Lung (tissue), 12 donors: ENCODE results near the gene FNBP1L. TPM values are rescaled to one million over a fixed set of nuclear protein-coding genes. Genes with fewer than 3 reads are reported as not detected.

ENCODE experiments used
- ATAC-seq: fragments of 200-7000 bp; cut with Tn5 transposase; one replicate; pipeline ENCODE4 v1.9.1; 2020; ENCODE audit warnings: moderate number of reproducible peaks; ENCODE audit not compliant: insufficient read depth, low FRiP score
- DNase-seq, 3 donors: peaks; one replicate each; pipeline ENCODE4 v3.0.0-alpha.2; 2013 to 2017
- H3K27ac ChIP-seq, 2 donors: one replicate each; pipeline ENCODE4 v1.5.1; 2013; ENCODE audit warnings: mild to moderate bottlenecking in 2 of 2, moderate library complexity in 2 of 2, control low read depth in 1 of 2, inconsistent platforms in 1 of 2, low read depth in 1 of 2, low read length in 1 of 2
- H3K27me3 ChIP-seq, 3 donors: one replicate each; pipeline ENCODE4 v1.5.1; 2013; ENCODE audit warnings: low read length in 2 of 3; ENCODE audit not compliant: control insufficient read depth in 3 of 3, insufficient read depth in 3 of 3
- H3K36me3 ChIP-seq, 4 donors: one replicate each; pipeline ENCODE4 v1.5.1; 2013; ENCODE audit warnings: low read length in 4 of 4, mild to moderate bottlenecking in 1 of 4, moderate library complexity in 1 of 4; ENCODE audit not compliant: control insufficient read depth in 4 of 4, insufficient read depth in 4 of 4
- H3K4me1 ChIP-seq, 5 donors: one replicate each; pipeline ENCODE4 v1.5.1; 2013; ENCODE audit warnings: low read length in 5 of 5, mild to moderate bottlenecking in 2 of 5, moderate library complexity in 1 of 5; ENCODE audit not compliant: control insufficient read depth in 5 of 5, insufficient read depth in 5 of 5
- H3K4me3 ChIP-seq: one replicate; pipeline ENCODE4 v1.5.1; 2013; ENCODE audit warnings: mild to moderate bottlenecking, control low read depth, moderate library complexity
- H3K9ac ChIP-seq, 2 donors: one replicate each; pipeline ENCODE4 v1.5.1; 2013; ENCODE audit warnings: low read length in 2 of 2, control low read depth in 1 of 2; ENCODE audit not compliant: insufficient read depth in 1 of 2
- H3K9me3 ChIP-seq, 4 donors: one replicate each; pipeline ENCODE4 v1.5.1; 2013; ENCODE audit warnings: low read length in 3 of 4, mild to moderate bottlenecking in 1 of 4, moderate library complexity in 1 of 4; ENCODE audit not compliant: control insufficient read depth in 4 of 4, insufficient read depth in 3 of 4
- WGBS, 2 donors: extraction: QIAGEN DNeasy Blood & Tissue Kit; methylation state at CpG; one replicate each; pipeline ENCODE4 v1.1.7; 2013; 5-methylcytosine and 5-hydroxymethylcytosine counted together
- polyA plus RNA-seq, 2 donors: library from polyadenylated mRNA; stranded (reverse); fragments of 200-250 nt; gene quantifications; one replicate each; pipeline ENCODE4 v1.2.1, GENCODE V29; 2013
- total RNA-seq, 2 donors: library from RNA; depleted of rRNA in 1 of 2; stranded (reverse); fragments of >200 nt in 1 of 2; gene quantifications; one replicate each; pipeline ENCODE4 v1.2.1, GENCODE V29; 2014 to 2021
- TF ChIP-seq, protein P1 (sequence below): IDR thresholded peaks from 2 replicates; pipeline ENCODE4 v1.5.1; 2012; ENCODE audit warnings: mild to moderate bottlenecking; ENCODE audit errors: control extremely low read depth, extremely low read depth
- donor health status: control.
- donor health status: control.
- donor health status: Bipolar disorder and iron deficiency.
- donor health status: healthy.
- donor health status: DM: yes; HTN: yes; CAD: no.

Gene FNBP1L
- total and polyA plus RNA-seq, 4 donors, result 15.1 to 119 (median 26.3) TPM

DNA sequence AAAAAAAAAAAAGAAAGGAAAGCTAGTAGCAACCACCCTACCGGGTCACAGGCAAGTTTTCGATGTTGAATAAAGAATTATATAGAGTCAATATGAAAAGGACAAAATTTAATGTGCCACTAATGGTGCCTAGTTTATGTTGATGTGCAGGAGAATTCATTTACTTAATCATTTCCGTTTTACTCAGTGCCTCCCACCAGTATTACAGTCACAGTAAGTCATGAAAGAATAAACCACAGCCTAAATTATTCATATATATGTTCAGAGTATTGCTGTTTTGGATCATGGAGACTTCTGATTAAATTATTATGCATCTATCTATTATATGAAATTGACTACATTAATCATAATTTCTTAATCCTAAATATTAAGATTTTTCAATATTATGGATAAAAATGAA, 35.3 kb downstream of the FNBP1L start:
- peaks cover 0 to 5% (median 0%) of the 10 kb centered on the region in 4 donors for H3K36me3 ChIP-seq
- DNase-seq (no peak), ATAC-seq (no peak)
- H3K27me3 ChIP-seq, result no peaks in the 10 kb centered on the region
- no peak overlapping the region for H3K27ac ChIP-seq
- H3K9me3 ChIP-seq, result peaks cover 0 to 5% (median 2%) of the 10 kb centered on the region in 4 donors
- WGBS, 2 donors, result 89% methylated on average over 3 of the region's 3 CpGs
- TF ChIP-seq, protein P1, sequence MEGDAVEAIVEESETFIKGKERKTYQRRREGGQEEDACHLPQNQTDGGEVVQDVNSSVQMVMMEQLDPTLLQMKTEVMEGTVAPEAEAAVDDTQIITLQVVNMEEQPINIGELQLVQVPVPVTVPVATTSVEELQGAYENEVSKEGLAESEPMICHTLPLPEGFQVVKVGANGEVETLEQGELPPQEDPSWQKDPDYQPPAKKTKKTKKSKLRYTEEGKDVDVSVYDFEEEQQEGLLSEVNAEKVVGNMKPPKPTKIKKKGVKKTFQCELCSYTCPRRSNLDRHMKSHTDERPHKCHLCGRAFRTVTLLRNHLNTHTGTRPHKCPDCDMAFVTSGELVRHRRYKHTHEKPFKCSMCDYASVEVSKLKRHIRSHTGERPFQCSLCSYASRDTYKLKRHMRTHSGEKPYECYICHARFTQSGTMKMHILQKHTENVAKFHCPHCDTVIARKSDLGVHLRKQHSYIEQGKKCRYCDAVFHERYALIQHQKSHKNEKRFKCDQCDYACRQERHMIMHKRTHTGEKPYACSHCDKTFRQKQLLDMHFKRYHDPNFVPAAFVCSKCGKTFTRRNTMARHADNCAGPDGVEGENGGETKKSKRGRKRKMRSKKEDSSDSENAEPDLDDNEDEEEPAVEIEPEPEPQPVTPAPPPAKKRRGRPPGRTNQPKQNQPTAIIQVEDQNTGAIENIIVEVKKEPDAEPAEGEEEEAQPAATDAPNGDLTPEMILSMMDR, result no peak
- H3K9ac ChIP-seq, result no peak overlapping the region
- H3K4me1 ChIP-seq, result peaks cover 0 to 2% (median 0%) of the 10 kb centered on the region in 5 donors
- no peak overlapping the region for H3K4me3 ChIP-seq

DNA sequence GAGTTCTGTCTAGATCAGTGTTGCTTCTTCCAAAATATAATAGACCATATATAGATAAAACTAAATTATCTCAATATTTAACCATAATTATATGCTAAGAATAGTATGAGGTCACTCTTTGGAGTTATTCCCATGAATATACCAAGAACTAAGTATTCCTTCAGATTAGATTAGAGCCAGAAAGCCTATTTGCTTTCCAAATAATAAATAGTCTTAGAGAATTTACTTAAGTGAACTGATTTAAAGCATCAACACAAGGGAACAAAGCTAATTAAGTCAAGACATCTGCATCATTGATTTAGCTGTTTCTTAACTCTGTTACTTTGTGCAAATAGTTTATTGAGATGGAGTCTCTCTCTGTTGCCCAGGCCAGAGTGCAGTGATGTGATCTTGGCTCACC, 35.7 kb downstream of the FNBP1L start:
- TF ChIP-seq, protein P1, result no peak
- Histone ChIP-seq H3K36me3 (peaks cover 0 to under 1% (median 0%) of the 10 kb centered on the region in 4 donors), H3K9ac (no peak overlapping the region), H3K4me1 (peaks cover 0 to 2% (median 0%) of the 10 kb centered on the region in 5 donors), H3K4me3 (no peak overlapping the region), H3K27me3 (no peaks in the 10 kb centered on the region), H3K9me3 (peaks cover 0 to 4% (median under 1%) of the 10 kb centered on the region in 4 donors), H3K27ac (no peak overlapping the region)
- DNase-seq (no peak), ATAC-seq (no peak)

DNA sequence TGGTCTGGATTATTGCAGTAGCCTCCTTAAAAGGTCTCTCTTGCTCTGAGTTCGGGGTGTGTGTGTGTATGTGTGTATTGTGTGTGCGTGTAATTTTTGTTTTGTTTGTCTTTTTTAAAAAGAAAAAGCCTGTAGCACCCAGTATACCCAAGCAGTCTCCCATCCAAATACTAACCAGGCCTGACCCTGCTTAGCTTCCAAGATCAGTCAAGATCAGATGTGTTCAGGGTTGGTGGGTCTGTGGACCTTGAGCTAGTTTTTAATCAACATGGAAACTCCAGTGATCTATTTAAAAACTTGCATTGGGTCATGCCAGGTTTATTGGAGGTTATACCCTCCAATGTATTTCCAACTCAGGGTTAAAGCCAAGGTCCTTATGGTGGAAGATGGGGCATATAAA, 40.3 kb downstream of the FNBP1L start:
- ATAC-seq (no peak), DNase-seq (no peak)
- H3K36me3 ChIP-seq, result no peaks in the 10 kb centered on the region
- no peaks in the 10 kb centered on the region for H3K27me3 ChIP-seq
- no peaks in the 10 kb centered on the region for H3K9me3 ChIP-seq
- H3K9ac ChIP-seq, result no peak overlapping the region
- TF ChIP-seq, protein P1, result no peak
- peaks cover 0 to 6% (median 0%) of the 10 kb centered on the region in 5 donors for H3K4me1 ChIP-seq
- 92 to 96% methylated on average over 2 of the region's 2 CpGs for WGBS, 2 donors
- H3K4me3 ChIP-seq, result no peak overlapping the region
- no peak overlapping the region for H3K27ac ChIP-seq

DNA sequence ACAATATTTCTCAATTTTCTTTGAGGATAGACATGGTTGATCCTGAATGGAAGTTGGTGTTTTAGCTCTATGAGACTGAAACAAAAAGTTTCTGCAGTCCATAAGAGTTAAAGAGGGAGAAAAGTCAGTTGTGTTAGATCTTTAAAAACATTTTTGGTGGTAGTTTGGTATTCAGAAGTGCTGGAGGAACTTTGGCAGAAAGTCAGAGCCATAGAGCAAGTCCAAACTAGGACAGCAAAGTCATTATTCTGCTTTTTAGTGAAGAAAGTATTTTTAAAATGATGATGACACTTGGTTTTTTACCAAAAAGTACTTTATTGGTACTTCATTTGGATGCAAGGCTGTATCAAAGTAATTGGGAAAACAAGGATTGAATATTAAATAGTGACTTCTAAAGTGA, 41.8 kb downstream of the FNBP1L start:
- no peaks in the 10 kb centered on the region for H3K27me3 ChIP-seq
- no peak overlapping the region for H3K4me3 ChIP-seq
- no peak for ATAC-seq
- peak in 1 of 3 donors; percentile 37 for DNase-seq
- no peaks in the 10 kb centered on the region for H3K36me3 ChIP-seq
- H3K4me1 ChIP-seq, result peaks cover 0 to 6% (median 0%) of the 10 kb centered on the region in 5 donors
- no peak overlapping the region for H3K9ac ChIP-seq
- no peak overlapping the region for H3K27ac ChIP-seq
- TF ChIP-seq, protein P1, result no peak
- no peaks in the 10 kb centered on the region for H3K9me3 ChIP-seq
